OCI-LY1 (cell line): ENCODE results near the gene SLCO4C1.

Source experiments
- H2AFZ ChIP-seq: fragments of 200-600 bp; sonication (generic), shearing (Covaris generic); 2 replicates; pipeline ENCODE4 v1.6.0; 2014; ENCODE audit warnings: antibody characterized with exemption, mild to moderate bottlenecking, low read length
- H3F3A ChIP-seq: fragments of 200-600 bp; sonication (generic), shearing (Covaris generic); 2 replicates; pipeline ENCODE4 v1.6.0; 2014; ENCODE audit warnings: mild to moderate bottlenecking, antibody characterized with exemption, low read length, moderate library complexity; ENCODE audit not compliant: insufficient read depth
- H3K27ac ChIP-seq: fragments of 200-600 bp; sonication (generic); 2 replicates; pipeline ENCODE4 v1.5.1; 2014; ENCODE audit warnings: low read length, mixed run types, mild to moderate bottlenecking, low read depth; ENCODE audit not compliant: poor library complexity, severe bottlenecking
- H3K27me3 ChIP-seq: fragments of 200-600 bp; sonication (generic); 2 replicates; pipeline ENCODE4 v1.6.0; 2014; ENCODE audit warnings: antibody characterized with exemption, mild to moderate bottlenecking, low read length, moderate library complexity; ENCODE audit not compliant: insufficient read depth
- H3K36me3 ChIP-seq: fragments of 200-600 bp; sonication (generic); 2 replicates; pipeline ENCODE4 v1.6.1; 2014; ENCODE audit warnings: mild to moderate bottlenecking, antibody characterized with exemption, low read length, moderate library complexity, mixed read lengths; ENCODE audit not compliant: insufficient read depth
- H3K4me1 ChIP-seq: fragments of 200-600 bp; sonication (generic); 2 replicates; pipeline ENCODE4 v1.5.1; 2014; ENCODE audit warnings: mild to moderate bottlenecking, low read length, moderate library complexity; ENCODE audit not compliant: insufficient read depth, severe bottlenecking
- H3K4me2 ChIP-seq: fragments of 200-600 bp; sonication (generic), shearing (Covaris generic); 2 replicates; pipeline ENCODE4 v1.6.1; 2014; ENCODE audit warnings: low read length
- H3K4me3 ChIP-seq: fragments of 200-600 bp; sonication (generic); 2 replicates; pipeline ENCODE4 v1.5.1; 2014; ENCODE audit warnings: low read length, low read depth, mild to moderate bottlenecking, mixed read lengths; ENCODE audit not compliant: poor library complexity, severe bottlenecking
- H3K79me2 ChIP-seq: fragments of 200-600 bp; shearing (Covaris generic); 2 replicates; pipeline ENCODE4 v1.6.1; 2016; ENCODE audit warnings: mixed run types, low read length, mixed read lengths; ENCODE audit not compliant: insufficient read depth
- H3K9ac ChIP-seq: fragments of 200-600 bp; sonication (generic), shearing (Covaris generic); 2 replicates; pipeline ENCODE4 v1.6.1; 2014; ENCODE audit warnings: mild to moderate bottlenecking, low read length, mixed read lengths
- H3K9me2 ChIP-seq: fragments of 200-600 bp; sonication (generic), shearing (Covaris generic); 2 replicates; pipeline ENCODE4 v1.6.1; 2014; ENCODE audit warnings: low read depth, mild to moderate bottlenecking, low read length, mixed read lengths
- H3K9me3 ChIP-seq: fragments of 200-600 bp; shearing (Covaris generic); 2 replicates; pipeline ENCODE4 v1.6.1; 2014; ENCODE audit warnings: low read length, mixed read lengths
- H4K20me1 ChIP-seq: fragments of 200-600 bp; sonication (generic), shearing (Covaris generic); 2 replicates; pipeline ENCODE4 v1.6.0; 2016; ENCODE audit warnings: mild to moderate bottlenecking, low read length; ENCODE audit not compliant: insufficient read depth
- CTCF ChIP-seq: fragments of 200-600 bp; sonication (generic), shearing (Covaris generic); IDR thresholded peaks from 2 replicates; pipeline ENCODE4 v1.5.1; 2017; ENCODE audit warnings: mild to moderate bottlenecking, antibody characterized with exemption, low read length, moderate library complexity, mixed read lengths
- EZH2 ChIP-seq: fragments of 200-600 bp; sonication (generic), shearing (Covaris generic); IDR thresholded peaks from 2 replicates; pipeline ENCODE4 v1.8.0; 2017; ENCODE audit warnings: borderline replicate concordance, mixed run types, mild to moderate bottlenecking, antibody characterized with exemption, low read length, moderate library complexity, mixed read lengths

The SLCO4C1 gene

DNA sequence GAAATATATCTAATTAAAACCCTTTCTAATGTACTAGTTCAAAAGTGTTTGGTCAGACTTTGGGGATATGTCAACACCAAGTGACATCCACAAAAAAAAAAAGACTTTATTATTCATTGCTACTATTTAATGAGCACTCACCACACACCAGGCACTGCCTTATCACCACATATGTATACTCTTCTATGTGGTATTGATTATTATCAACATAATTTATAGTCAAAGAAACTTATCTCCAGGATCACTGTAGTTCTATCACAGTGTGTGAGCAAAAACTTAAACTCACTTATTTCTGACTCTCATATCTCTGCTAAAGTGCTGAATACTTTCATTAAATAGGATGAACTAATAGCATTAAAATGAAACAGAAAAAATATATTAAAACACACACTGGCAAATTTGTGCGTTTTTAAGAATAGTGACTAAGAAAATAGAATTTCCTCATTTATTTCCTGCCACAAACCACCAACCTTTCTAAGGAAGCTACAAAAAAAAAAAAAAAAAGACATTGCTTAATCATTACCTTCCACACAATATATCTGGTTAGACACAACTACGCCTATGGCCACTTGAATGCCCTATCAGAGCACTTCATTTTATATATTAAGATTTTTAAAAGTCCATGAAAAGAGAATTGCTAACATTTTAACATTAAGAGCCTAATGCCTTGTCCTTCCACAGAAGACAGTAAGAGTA lies 12.8 kb downstream of the SLCO4C1 start:
- H3K4me2 ChIP-seq = no peak overlapping the region
- H3K4me3 ChIP-seq = no peak overlapping the region
- H3K27me3 ChIP-seq = no peaks in the 10 kb centered on the region
- no peaks in the 10 kb centered on the region for H3F3A ChIP-seq
- H2AFZ ChIP-seq = no peak overlapping the region
- H3K4me1 ChIP-seq = no peaks in the 10 kb centered on the region
- no peak for TF ChIP-seq CTCF
- TF ChIP-seq EZH2 = no peak
- H3K36me3 ChIP-seq = no peaks in the 10 kb centered on the region
- no peak overlapping the region for H3K9ac ChIP-seq
- H4K20me1 ChIP-seq = no peaks in the 10 kb centered on the region
- H3K9me2 ChIP-seq = no peaks in the 10 kb centered on the region
- no peaks in the 10 kb centered on the region for H3K79me2 ChIP-seq
- H3K9me3 ChIP-seq = no peaks in the 10 kb centered on the region
- H3K27ac ChIP-seq = no peak overlapping the region

- TF ChIP-seq CTCF = no peak
- no peak for TF ChIP-seq EZH2
- H3K4me3 ChIP-seq = no peak overlapping the region
- H3F3A ChIP-seq = no peaks in the 10 kb centered on the region
- H3K79me2 ChIP-seq = no peaks in the 10 kb centered on the region
- no peaks in the 10 kb centered on the region for H3K9me3 ChIP-seq
- no peaks in the 10 kb centered on the region for H4K20me1 ChIP-seq
- no peaks in the 10 kb centered on the region for H3K9me2 ChIP-seq
- no peaks in the 10 kb centered on the region for H3K36me3 ChIP-seq
- no peak overlapping the region for H3K27ac ChIP-seq
- no peaks in the 10 kb centered on the region for H3K27me3 ChIP-seq
- no peak overlapping the region for H3K4me2 ChIP-seq
- H2AFZ ChIP-seq = no peak overlapping the region
- no peaks in the 10 kb centered on the region for H3K4me1 ChIP-seq
- no peak overlapping the region for H3K9ac ChIP-seq
These were observed 16.4 kb downstream of the SLCO4C1 start for GRCh38 chr5:102279711-102280110.

- no peak overlapping the region for H2AFZ ChIP-seq
- H3K4me3 ChIP-seq = no peak overlapping the region
- no peaks in the 10 kb centered on the region for H3F3A ChIP-seq
- no peaks in the 10 kb centered on the region for H3K36me3 ChIP-seq
- no peaks in the 10 kb centered on the region for H3K79me2 ChIP-seq
- H3K4me2 ChIP-seq = no peak overlapping the region
- H4K20me1 ChIP-seq = no peaks in the 10 kb centered on the region
- H3K27me3 ChIP-seq = no peaks in the 10 kb centered on the region
- no peaks in the 10 kb centered on the region for H3K9me3 ChIP-seq
- no peak overlapping the region for H3K27ac ChIP-seq
- no peak overlapping the region for H3K9ac ChIP-seq
- H3K9me2 ChIP-seq = no peaks in the 10 kb centered on the region
- TF ChIP-seq CTCF = no peak
- no peak for TF ChIP-seq EZH2
- H3K4me1 ChIP-seq = no peaks in the 10 kb centered on the region
These were observed 17.9 kb downstream of the SLCO4C1 start for GRCh38 chr5:102278231-102278630.
